NCI-H2227 (cell line): Measurements from ENCODE around the gene ARHGEF2.
"Not testable (repeated sequence)": the region's sequence is repeated elsewhere in the genome, so short reads cannot be mapped to it uniquely, and the experiment has no call there.

ENCODE experiments used
- DNase-seq: peaks from one replicate; lab custom pipeline; 2025; ENCODE audit not compliant: unreplicated experiment; lab: John Stamatoyannopoulos, UW

ARHGEF2 gene

GRCh38 chr1:155944444-155944799, 33.9 kb downstream of the ARHGEF2 start:
- DNase-seq, result peak; percentile 18

GRCh38 chr1:155942578-155943141, 35.7 kb downstream of the ARHGEF2 start:
- DNase-seq, result no peak

GRCh38 chr1:155941845-155942531, 36.4 kb downstream of the ARHGEF2 start:
- DNase-seq, result no peak

GRCh38 chr1:155940993-155941844, 37.1 kb downstream of the ARHGEF2 start, which contains the start of gene RXFP4:
TSS of gene RXFP4 (plus strand) at chr1:155941638. CDS start at chr1:155941710, 72 bp downstream.
- DNase-seq, result peak; percentile 23

DNA sequence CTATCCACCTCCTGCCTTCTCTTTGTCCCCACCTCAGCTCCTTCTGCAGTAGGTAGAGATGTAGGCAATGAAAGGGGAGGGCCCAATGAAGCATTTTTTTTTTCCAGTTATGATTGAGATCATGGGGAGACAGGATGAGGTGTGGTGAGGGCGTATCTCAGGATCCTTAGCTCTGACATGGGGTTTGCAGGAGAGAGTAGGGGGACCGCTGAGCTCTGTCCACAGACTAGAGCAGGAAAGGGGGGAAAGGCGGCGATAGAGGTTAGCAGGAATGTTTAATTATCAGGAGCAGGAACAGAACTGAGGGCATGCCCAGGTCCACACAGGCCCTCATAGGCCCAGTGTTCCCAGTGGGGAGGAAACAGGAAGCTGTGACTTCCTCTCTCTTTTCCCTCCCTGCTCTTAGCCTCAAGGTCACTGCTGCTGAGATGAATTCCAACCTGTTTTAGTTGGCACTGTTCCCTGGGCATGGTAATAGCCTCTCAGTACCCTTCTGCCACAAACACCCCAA, 37.8 kb downstream of the ARHGEF2 start:
- no peak for DNase-seq

GRCh38 chr1:155938220-155938627, 40.1 kb downstream of the ARHGEF2 start:
- DNase-seq, result peak; percentile 67

DNA sequence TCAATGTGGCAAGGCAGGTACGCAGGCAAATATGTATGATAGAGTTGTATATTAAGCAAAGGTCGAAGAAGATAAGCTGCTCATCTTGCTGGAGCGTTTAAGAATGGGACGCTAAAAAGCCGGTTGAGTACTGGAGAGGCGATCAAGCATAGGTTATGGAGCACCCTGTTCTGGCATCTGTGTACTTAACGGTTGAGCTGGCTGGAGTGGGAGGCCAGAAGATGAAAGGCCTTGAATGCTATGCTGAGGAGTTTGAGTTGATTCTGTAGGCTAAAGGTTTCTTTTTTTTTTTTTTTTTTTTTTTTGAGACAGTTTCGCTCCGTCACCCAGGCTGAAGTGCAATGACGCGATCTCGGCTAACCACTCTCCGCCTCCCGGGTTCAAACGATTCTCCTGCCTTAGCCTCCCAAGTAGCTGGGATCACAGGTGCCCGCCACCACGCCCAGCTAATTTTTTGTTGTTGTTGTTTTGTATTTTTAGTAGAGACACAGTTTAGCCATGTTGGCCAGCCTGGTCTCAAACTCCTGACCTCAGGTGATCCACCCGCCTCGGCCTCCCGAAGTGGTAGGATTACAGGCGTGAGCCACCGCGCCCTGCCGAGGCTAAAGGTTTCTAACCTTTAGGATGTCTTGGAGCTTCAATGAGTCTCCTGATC, 43.3 kb downstream of the ARHGEF2 start:
- peak; percentile 58 for DNase-seq

GRCh38 chr1:155934097-155934935, 44.0 kb downstream of the ARHGEF2 start, which contains the start of gene KHDC4:
TSS of gene KHDC4 (minus strand) at chr1:155934413. CDS start at chr1:155934373, 40 bp downstream.
- peak; percentile 99 for DNase-seq

GRCh38 chr1:155933591-155934096, 44.7 kb downstream of the ARHGEF2 start:
- peak; percentile 33 for DNase-seq

- DNase-seq, result no peak
Measured at GRCh38 chr1:155932487-155932886, 45.9 kb downstream of the ARHGEF2 start.

DNA sequence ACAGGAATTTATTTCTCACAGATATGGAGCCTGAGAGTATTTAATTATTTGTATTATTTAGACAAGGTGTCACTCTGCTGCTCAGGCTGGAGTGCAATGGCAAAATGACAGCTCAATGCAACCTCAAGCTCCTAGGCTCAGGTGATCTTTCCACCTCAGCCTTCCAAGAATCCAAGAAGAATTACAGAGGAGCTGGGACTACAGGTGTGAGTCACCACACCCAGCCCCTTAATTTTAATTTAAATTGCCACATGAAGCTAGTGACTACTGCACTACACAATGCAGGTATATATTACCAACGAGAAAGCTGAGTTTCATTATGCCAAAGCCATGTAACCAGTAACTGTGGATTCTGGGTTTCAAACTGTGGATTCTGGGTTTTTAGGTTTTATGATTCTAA, 46.3 kb downstream of the ARHGEF2 start:
- DNase-seq, result no peak

- no peak for DNase-seq
Measured at GRCh38 chr1:155931332-155932038, 46.9 kb downstream of the ARHGEF2 start.

DNA sequence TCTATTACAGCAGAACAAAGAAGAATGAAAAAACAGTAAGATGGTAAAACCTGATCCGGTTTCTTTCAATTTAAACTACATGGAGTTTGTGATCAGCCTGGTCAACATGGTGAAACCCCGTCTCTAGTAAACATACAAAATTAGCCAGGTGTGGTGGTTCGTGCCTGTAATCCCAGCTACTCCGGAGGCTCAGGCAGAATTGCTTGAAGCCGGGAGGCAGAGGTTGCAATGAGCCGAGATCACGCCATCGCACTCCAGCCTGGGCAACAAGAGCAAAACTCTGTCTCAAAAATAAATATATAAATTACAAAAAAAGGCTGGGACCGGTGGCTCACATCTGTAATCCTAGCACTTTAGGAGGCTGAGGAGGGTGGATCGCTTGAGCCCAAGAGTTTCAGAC, 47.6 kb downstream of the ARHGEF2 start:
- not testable (repeated sequence) for DNase-seq

GRCh38 chr1:155929057-155929456, 49.3 kb downstream of the ARHGEF2 start:
- DNase-seq, result no peak

GRCh38 chr1:155925506-155925905, 52.8 kb downstream of the ARHGEF2 start:
- DNase-seq, result no peak

GRCh38 chr1:155920717-155921116, 57.6 kb downstream of the ARHGEF2 start:
- DNase-seq, result no peak

DNA sequence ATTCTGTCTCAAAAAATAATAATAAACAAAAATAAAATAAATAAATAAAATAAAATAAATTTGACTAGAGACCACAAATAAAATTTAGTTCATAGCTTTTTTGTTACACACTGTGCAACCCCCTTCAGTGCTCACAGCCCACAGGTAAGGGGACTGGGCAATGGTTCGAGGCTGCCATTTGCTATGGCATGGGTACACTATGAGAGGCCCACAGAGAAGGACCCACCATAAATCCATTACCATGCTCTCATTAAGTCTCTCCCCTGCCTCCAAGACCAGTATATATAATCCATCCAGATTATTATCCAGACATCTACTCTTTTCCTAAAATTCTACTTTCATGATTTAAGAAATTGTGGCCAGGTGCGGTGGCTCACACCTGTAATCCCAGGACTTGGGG, 58.5 kb downstream of the ARHGEF2 start:
- no peak for DNase-seq

DNA sequence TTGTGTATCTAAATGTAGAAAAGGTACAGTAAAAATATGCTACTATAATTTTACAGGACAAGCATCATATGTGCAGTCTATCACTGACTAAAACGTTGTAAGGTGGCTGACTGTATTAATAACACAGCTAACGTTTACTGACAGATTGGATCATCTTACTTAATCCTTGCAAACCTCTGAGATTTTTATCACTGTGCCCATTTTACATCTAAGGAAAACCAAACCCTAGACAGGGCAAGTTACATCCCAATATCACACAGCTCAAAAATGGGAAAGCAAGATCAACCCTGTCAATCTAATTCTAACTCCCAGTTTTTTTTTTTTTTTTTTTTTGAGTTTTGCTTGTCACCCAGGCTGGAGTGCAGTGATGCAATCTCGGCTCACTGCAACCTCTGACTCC, 59.7 kb downstream of the ARHGEF2 start:
- DNase-seq, result no peak
